GM23338 (cell line): ENCODE results near the gene CDCA4. TPM values are rescaled to one million over a fixed set of nuclear protein-coding genes. Genes with fewer than 3 reads are reported as not detected.
A peak's percentile ranks its signal among the peaks of the same experiment; 100 is the strongest.

Experiments
- ATAC-seq: fragments of 200-7000 bp; cut with Tn5 transposase; 3 replicates; pipeline ENCODE4 v1.9.1; 2020
- DNase-seq: peaks from one replicate; pipeline ENCODE4 v3.0.0-alpha.2; 2015; ENCODE audit warnings: low spot score
- H2AFZ ChIP-seq: fragments of 200-600 bp; sonication (generic); 2 replicates; pipeline ENCODE4 v1.8.0; 2016; ENCODE audit warnings: antibody characterized with exemption, mild to moderate bottlenecking, moderate library complexity
- H3F3A ChIP-seq: fragments of 200-600 bp; sonication (generic); replicated peaks from 2 replicates; pipeline ENCODE4 v1.8.0; 2017; ENCODE audit warnings: antibody characterized with exemption, mixed run types, low read depth
- H3K27ac ChIP-seq: fragments of 200-600 bp; sonication (generic); 2 replicates; pipeline ENCODE4 v1.6.1; 2016; ENCODE audit warnings: low read depth
- H3K27me3 ChIP-seq: fragments of 200-600 bp; sonication (generic); 2 replicates; pipeline ENCODE4 v1.8.0; 2016; ENCODE audit warnings: mild to moderate bottlenecking, mixed run types, moderate library complexity; ENCODE audit not compliant: insufficient read depth
- H3K36me3 ChIP-seq: fragments of 200-600 bp; sonication (generic); 2 replicates; pipeline ENCODE4 v1.8.0; 2016; ENCODE audit warnings: mild to moderate bottlenecking; ENCODE audit not compliant: insufficient read depth
- H3K4me1 ChIP-seq: fragments of 200-600 bp; sonication (generic); 2 replicates; pipeline ENCODE4 v1.8.0; 2016; ENCODE audit warnings: mild to moderate bottlenecking, moderate library complexity; ENCODE audit not compliant: insufficient read depth
- H3K4me2 ChIP-seq: fragments of 200-600 bp; sonication (generic); 2 replicates; pipeline ENCODE4 v1.7.1; 2017; ENCODE audit warnings: mixed run types
- H3K4me3 ChIP-seq: fragments of 200-600 bp; sonication (generic); 2 replicates; pipeline ENCODE4 v1.6.1; 2016; ENCODE audit warnings: mixed run types
- H3K79me2 ChIP-seq: fragments of 200-600 bp; sonication (generic); replicated peaks from 2 replicates; pipeline ENCODE4 v1.8.0; 2017; ENCODE audit warnings: mild to moderate bottlenecking; ENCODE audit not compliant: insufficient read depth
- H3K9me2 ChIP-seq: fragments of 200-600 bp; sonication (generic); 2 replicates; pipeline ENCODE4 v1.8.0; 2017; ENCODE audit not compliant: insufficient read depth
- H4K20me1 ChIP-seq: fragments of 200-600 bp; sonication (generic); replicated peaks from 2 replicates; pipeline ENCODE4 v1.8.0; 2017; ENCODE audit warnings: mild to moderate bottlenecking; ENCODE audit not compliant: insufficient read depth
- H3K27ac Mint-ChIP-seq: 2 replicates; pipeline ENCODE4 v1.8.0; 2020; ENCODE audit warnings: inconsistent platforms, mild to moderate bottlenecking, moderate library complexity, mixed read lengths
- H3K27me3 Mint-ChIP-seq: 3 replicates; pipeline ENCODE4 v1.8.0; 2022; ENCODE audit warnings: low read depth, mild to moderate bottlenecking, moderate library complexity, mixed read lengths, inconsistent platforms; ENCODE audit not compliant: insufficient read depth, poor library complexity
- H3K36me3 Mint-ChIP-seq: 3 replicates; pipeline ENCODE4 v1.8.0; 2021; ENCODE audit warnings: low read depth, mild to moderate bottlenecking, inconsistent platforms, moderate library complexity, mixed read lengths
- H3K4me1 Mint-ChIP-seq: 3 replicates; pipeline ENCODE4 v1.8.0; 2020; ENCODE audit warnings: mild to moderate bottlenecking, inconsistent platforms, mixed read lengths
- H3K4me3 Mint-ChIP-seq: 3 replicates; pipeline ENCODE4 v1.8.0; 2021; ENCODE audit warnings: moderate library complexity, mild to moderate bottlenecking, inconsistent platforms, mixed read lengths
- H3K9me3 Mint-ChIP-seq: 3 replicates; pipeline ENCODE4 v1.8.0; 2020; ENCODE audit warnings: moderate library complexity, mild to moderate bottlenecking, inconsistent platforms, mixed read lengths
- CREB1 ChIP-seq: fragments of 250-450 bp; sonication (Bioruptor Pico); IDR thresholded peaks from 2 replicates; pipeline ENCODE4 v1.5.0; 2020; ENCODE audit warnings: low read depth, mild to moderate bottlenecking, moderate library complexity
- ETS1 ChIP-seq: IDR thresholded peaks from 2 replicates; pipeline ENCODE4 v1.6.1; 2016; ENCODE audit warnings: antibody characterized with exemption
- EZH2 ChIP-seq: fragments of 200-600 bp; sonication (generic); IDR thresholded peaks from one replicate; pipeline ENCODE4 v1.8.0; 2017; ENCODE audit warnings: antibody characterized with exemption, mild to moderate bottlenecking, low read depth; ENCODE audit not compliant: unreplicated experiment
- EZH2phosphoT487 ChIP-seq: fragments of 200-600 bp; sonication (generic); IDR thresholded peaks from one replicate; pipeline ENCODE4 v1.8.1; 2018; ENCODE audit warnings: antibody characterized with exemption; ENCODE audit not compliant: unreplicated experiment
- JUNB ChIP-seq: IDR thresholded peaks from one replicate; pipeline ENCODE4 v1.6.1; 2016; ENCODE audit warnings: antibody characterized with exemption; ENCODE audit not compliant: unreplicated experiment
- NANOG ChIP-seq: IDR thresholded peaks from 2 replicates; pipeline ENCODE4 v1.6.1; 2016; ENCODE audit warnings: antibody characterized with exemption, borderline replicate concordance
- POLR2AphosphoS5 ChIP-seq: IDR thresholded peaks from 2 replicates; pipeline ENCODE4 v1.6.1; 2016; ENCODE audit warnings: antibody characterized with exemption, low read depth
- REST ChIP-seq: IDR thresholded peaks from one replicate; pipeline ENCODE4 v1.6.1; 2018; ENCODE audit warnings: antibody characterized with exemption; ENCODE audit not compliant: unreplicated experiment
- STAT1 ChIP-seq: IDR thresholded peaks from one replicate; pipeline ENCODE4 v1.6.1; 2016; ENCODE audit warnings: antibody characterized with exemption; ENCODE audit not compliant: unreplicated experiment
- ZNF114 ChIP-seq: fragments of 250-450 bp; sonication (Bioruptor Pico); IDR thresholded peaks from 2 replicates; pipeline ENCODE4 v1.5.0; 2020; ENCODE audit warnings: mild to moderate bottlenecking, moderate library complexity
- ZNF331 ChIP-seq: fragments of 250-450 bp; sonication (Bioruptor Pico); IDR thresholded peaks from 2 replicates; pipeline ENCODE4 v1.5.0; 2020; ENCODE audit warnings: low read depth, mild to moderate bottlenecking, moderate library complexity
- ZNF462 ChIP-seq: fragments of 250-450 bp; sonication (Bioruptor Pico); IDR thresholded peaks from 2 replicates; pipeline ENCODE4 v1.5.0; 2020; ENCODE audit warnings: mild to moderate bottlenecking, moderate library complexity
- polyA plus RNA-seq: library from polyadenylated mRNA; unstranded; fragments of >200 nt; fragmentation: Nextera tagmentation; extraction: Ambion mirVana; gene quantifications from 2 replicates; pipeline ENCODE4 v1.2.1, GENCODE V29; 2016
- total RNA-seq: library from RNA; depleted of rRNA; stranded (reverse); fragments of >200 nt; shearing (Covaris generic); gene quantifications from 2 replicates; pipeline ENCODE4 v1.2.3, GENCODE V29; 2014
- TF ChIP-seq, protein P1 (sequence below), 2 experiments: fragments of 200-600 bp in 1 of 2; sonication (generic) in 1 of 2; conservative IDR thresholded peaks; 2 replicates each; pipeline versions ENCODE4 v1.5.1 to v1.6.1; 2016 to 2017; ENCODE audit warnings: antibody characterized with exemption in 2 of 2, low read depth in 2 of 2, mild to moderate bottlenecking in 2 of 2, moderate library complexity in 1 of 2

CDCA4 gene
- total and polyA plus RNA-seq, 2 experiments from 2014 or later, result 32.6 to 70.7 TPM

DNA sequence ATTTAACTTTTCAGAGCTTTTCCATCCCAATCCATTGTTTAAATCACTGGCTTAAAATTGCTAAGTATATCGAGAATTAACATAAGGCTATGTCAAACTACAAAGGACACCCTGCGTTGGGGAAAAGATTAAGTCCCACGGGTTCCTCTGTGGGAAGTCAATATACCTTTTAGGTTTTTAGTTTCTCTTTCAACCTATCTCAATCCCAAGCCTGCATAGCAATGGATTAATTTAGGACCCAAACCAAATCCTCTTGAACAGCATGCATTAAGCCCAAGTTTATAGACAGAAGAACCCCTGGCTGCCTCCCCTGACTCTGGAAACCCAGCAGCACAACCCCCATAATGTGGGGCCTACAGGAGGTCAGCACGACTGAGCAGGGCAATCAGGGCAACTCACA, 6.3 kb downstream of the CDCA4 start:
- Histone ChIP-seq H3K4me2 (peak overlapping the region; percentile 62; the same call in 1 of the 2 replicates), H3K27me3 (no peaks in the 10 kb centered on the region), H3K27ac (no peak overlapping the region), H3K4me3 (no peak overlapping the region), H3F3A (no peaks in the 10 kb centered on the region), H4K20me1 (peaks cover 77% of the 10 kb centered on the region), H2AFZ (no peak overlapping the region), H3K4me1 (peaks cover 36% of the 10 kb centered on the region), H3K79me2 (peaks cover 98% of the 10 kb centered on the region), H3K36me3 (peaks cover 7% of the 10 kb centered on the region), H3K9me2 (no peaks in the 10 kb centered on the region)
- H3K4me3 Mint-ChIP-seq, result no peak overlapping the region; the same call in 2 of the 3 replicates
- TF ChIP-seq POLR2AphosphoS5 (no peak), ZNF462 (no peak), REST (no peak), ZNF114 (CRISPR knock-in tag) (no peak), ZNF331 (CRISPR knock-in tag) (no peak), EZH2phosphoT487 (no peak), ETS1 (no peak), JUNB (no peak), EZH2 (no peak), STAT1 (no peak), CREB1 (CRISPR knock-in tag) (no peak), NANOG (no peak)
- TF ChIP-seq, protein P1, sequence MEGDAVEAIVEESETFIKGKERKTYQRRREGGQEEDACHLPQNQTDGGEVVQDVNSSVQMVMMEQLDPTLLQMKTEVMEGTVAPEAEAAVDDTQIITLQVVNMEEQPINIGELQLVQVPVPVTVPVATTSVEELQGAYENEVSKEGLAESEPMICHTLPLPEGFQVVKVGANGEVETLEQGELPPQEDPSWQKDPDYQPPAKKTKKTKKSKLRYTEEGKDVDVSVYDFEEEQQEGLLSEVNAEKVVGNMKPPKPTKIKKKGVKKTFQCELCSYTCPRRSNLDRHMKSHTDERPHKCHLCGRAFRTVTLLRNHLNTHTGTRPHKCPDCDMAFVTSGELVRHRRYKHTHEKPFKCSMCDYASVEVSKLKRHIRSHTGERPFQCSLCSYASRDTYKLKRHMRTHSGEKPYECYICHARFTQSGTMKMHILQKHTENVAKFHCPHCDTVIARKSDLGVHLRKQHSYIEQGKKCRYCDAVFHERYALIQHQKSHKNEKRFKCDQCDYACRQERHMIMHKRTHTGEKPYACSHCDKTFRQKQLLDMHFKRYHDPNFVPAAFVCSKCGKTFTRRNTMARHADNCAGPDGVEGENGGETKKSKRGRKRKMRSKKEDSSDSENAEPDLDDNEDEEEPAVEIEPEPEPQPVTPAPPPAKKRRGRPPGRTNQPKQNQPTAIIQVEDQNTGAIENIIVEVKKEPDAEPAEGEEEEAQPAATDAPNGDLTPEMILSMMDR (conservative IDR thresholded peaks at IDR 0.05; ENCODE audit: low read depth in 2 of 2), result no peak
- H3K36me3 Mint-ChIP-seq, result peaks cover 50% of the 10 kb centered on the region
- DNase-seq (no peak), ATAC-seq (peak; percentile 16)
- H3K9me3 Mint-ChIP-seq, result no peaks in the 10 kb centered on the region
- peaks cover 62% of the 10 kb centered on the region for H3K4me1 Mint-ChIP-seq
- no peak overlapping the region for H3K27ac Mint-ChIP-seq
- peaks cover 12% of the 10 kb centered on the region for H3K27me3 Mint-ChIP-seq
